ENCODE measurements around the gene GPX3.

GPX3 gene

GRCh38 chr5:151070449-151070848, 50.1 kb downstream of the GPX3 start:
- H3K27ac Mint-ChIP-seq, result peak overlapping the region; percentile 69
- no peak overlapping the region for H3K4me3 Mint-ChIP-seq
- DNase-seq (ENCODE audit: low spot score in 2 of 2) (no peak), ATAC-seq (no peak)
- peaks cover 97% of the 10 kb centered on the region for H3K36me3 Mint-ChIP-seq
- H3K9me3 Mint-ChIP-seq, result no peaks in the 10 kb centered on the region
- peaks cover 95% of the 10 kb centered on the region for H3K4me1 Mint-ChIP-seq

GRCh38 chr5:151071021-151071420, 50.6 kb downstream of the GPX3 start:
- ATAC-seq (no peak), DNase-seq (ENCODE audit: low spot score in 2 of 2) (no peak)
- Mint-ChIP-seq H3K4me3 (no peak overlapping the region), H3K36me3 (peaks cover 97% of the 10 kb centered on the region), H3K9me3 (no peaks in the 10 kb centered on the region), H3K4me1 (peaks cover 95% of the 10 kb centered on the region), H3K27ac (peak overlapping the region; percentile 78)

- ATAC-seq, result no peak
- Mint-ChIP-seq H3K36me3 (peaks cover 97% of the 10 kb centered on the region), H3K4me1 (peaks cover 95% of the 10 kb centered on the region), H3K9me3 (no peaks in the 10 kb centered on the region), H3K4me3 (peak overlapping the region; percentile 19), H3K27ac (peak overlapping the region; percentile 78)
- DNase-seq (ENCODE audit: low spot score in 2 of 2), result no peak
Observed at GRCh38 chr5:151071848-151072629, 51.6 kb downstream of the GPX3 start.

- Mint-ChIP-seq H3K9me3 (no peaks in the 10 kb centered on the region), H3K36me3 (peaks cover 97% of the 10 kb centered on the region), H3K4me3 (peak overlapping the region; percentile 19), H3K27ac (peak overlapping the region; percentile 78), H3K4me1 (peaks cover 95% of the 10 kb centered on the region)
- DNase-seq (ENCODE audit: low spot score in 2 of 2), result no peak
- ATAC-seq, result no peak
Observed at GRCh38 chr5:151072630-151073025, 52.2 kb downstream of the GPX3 start.

DNA sequence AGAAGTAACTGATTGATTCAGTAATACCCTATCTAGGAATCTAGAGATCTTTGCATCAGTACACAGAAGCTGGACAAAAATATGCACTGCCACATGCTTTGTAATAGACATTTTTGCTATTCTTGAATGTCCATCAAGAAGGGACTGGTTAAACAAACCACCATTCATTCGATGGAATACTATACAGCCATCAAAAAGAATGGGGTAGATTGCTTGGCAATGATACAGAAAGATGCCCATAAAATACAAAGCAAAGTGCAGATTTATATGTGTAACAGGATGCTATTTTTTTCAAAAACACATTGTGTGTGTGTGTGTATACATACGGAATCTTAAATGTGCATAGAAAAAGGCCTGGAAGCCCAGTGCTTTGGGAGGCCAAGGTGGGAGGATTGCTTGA, 52.9 kb downstream of the GPX3 start:
- Mint-ChIP-seq H3K4me3 (peak overlapping the region; percentile 19), H3K4me1 (peaks cover 95% of the 10 kb centered on the region), H3K27ac (no peak overlapping the region), H3K9me3 (no peaks in the 10 kb centered on the region), H3K36me3 (peaks cover 97% of the 10 kb centered on the region)
- DNase-seq (ENCODE audit: low spot score in 2 of 2) (no peak), ATAC-seq (no peak)

DNA sequence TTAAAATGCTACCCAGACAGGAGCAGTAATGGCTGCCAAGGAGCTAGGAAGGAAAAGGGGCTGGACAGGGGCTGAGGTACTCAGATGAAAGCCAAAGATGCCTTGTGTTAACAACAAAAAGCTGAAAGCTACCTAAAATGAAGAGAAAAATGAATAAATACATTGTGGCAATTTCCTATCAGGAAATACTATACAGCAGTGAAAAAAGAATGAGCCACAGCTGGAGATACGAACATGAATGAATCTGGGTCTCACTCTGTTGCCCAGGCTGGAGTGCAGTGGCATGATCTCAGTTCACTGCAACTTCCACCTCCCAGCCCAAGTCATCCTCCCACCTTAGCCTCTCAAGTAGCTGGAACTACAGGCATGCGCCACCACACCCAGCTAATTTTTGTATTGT, 54.2 kb downstream of the GPX3 start:
- no peak overlapping the region for H3K4me3 Mint-ChIP-seq
- DNase-seq (ENCODE audit: low spot score in 2 of 2), result no peak
- H3K9me3 Mint-ChIP-seq, result no peaks in the 10 kb centered on the region
- H3K36me3 Mint-ChIP-seq, result peaks cover 100% of the 10 kb centered on the region
- no peak for ATAC-seq
- H3K27ac Mint-ChIP-seq, result no peak overlapping the region
- peaks cover 94% of the 10 kb centered on the region for H3K4me1 Mint-ChIP-seq

DNA sequence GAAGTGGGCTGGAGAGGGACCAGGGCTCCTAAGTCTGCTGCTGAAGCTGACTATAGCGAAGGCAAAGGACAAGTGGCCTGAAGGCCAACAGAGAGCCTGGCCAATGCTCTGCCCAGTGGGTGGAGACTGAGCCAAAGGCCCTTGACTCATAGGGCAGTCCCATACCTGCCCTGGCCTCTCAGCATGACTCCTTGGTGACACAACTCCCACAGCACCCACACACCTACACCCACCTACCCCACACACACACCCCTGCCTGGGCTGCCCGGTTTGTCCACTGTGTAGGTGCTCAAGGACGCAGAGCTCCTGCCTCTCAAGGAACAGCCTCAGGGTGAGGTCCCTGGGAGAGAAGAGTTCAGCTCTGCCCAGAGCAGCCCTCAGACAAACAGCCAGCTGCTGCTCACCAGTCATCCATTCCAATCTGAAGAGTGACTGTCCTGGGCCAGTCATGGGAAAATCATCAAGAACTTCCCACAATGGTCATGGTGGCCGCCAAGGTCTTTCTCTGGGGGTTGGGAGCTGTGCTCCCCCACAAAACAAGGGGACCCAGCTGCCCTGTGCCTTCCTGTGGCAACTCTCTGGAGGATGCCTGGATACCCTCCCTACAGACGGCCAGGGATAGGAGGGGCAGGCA, 55.4 kb downstream of the GPX3 start:
- Mint-ChIP-seq H3K36me3 (peaks cover 97% of the 10 kb centered on the region), H3K27ac (peak overlapping the region; percentile 89), H3K4me3 (peak overlapping the region; percentile 77), H3K4me1 (peaks cover 89% of the 10 kb centered on the region), H3K9me3 (no peaks in the 10 kb centered on the region)
- ATAC-seq, result peak; percentile 39
- no peak for DNase-seq (ENCODE audit: low spot score in 2 of 2)

GRCh38 chr5:151076616-151077015, 56.2 kb downstream of the GPX3 start:
- ATAC-seq, result no peak
- H3K36me3 Mint-ChIP-seq, result peaks cover 96% of the 10 kb centered on the region
- H3K27ac Mint-ChIP-seq, result peak overlapping the region; percentile 89
- no peaks in the 10 kb centered on the region for H3K9me3 Mint-ChIP-seq
- DNase-seq (ENCODE audit: low spot score in 2 of 2), result no peak
- H3K4me1 Mint-ChIP-seq, result peaks cover 82% of the 10 kb centered on the region
- H3K4me3 Mint-ChIP-seq, result peak overlapping the region; percentile 77

DNA sequence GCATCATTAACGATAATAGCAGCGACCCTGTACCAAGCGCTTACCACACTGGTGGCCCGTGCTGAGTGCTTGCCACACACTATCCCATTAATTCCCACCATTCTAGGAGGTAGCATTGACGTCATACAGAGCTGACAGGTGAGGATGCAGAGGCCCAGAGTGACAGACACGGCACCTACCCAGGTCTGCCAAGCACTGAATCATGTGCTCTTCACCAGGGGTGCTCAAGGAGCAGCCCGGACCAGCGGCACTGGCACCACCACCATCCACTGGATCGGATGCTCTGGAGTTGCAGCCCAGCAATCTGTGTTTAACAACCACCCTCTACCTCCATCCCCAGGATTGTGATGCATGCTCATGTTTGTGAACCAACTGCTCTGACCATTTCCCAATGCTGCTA, 57.0 kb downstream of the GPX3 start:
- Mint-ChIP-seq H3K36me3 (peaks cover 95% of the 10 kb centered on the region), H3K9me3 (no peaks in the 10 kb centered on the region), H3K4me1 (peaks cover 78% of the 10 kb centered on the region), H3K27ac (peak overlapping the region; percentile 90), H3K4me3 (peak overlapping the region; percentile 77)
- DNase-seq (ENCODE audit: low spot score in 2 of 2) (no peak), ATAC-seq (no peak)

- DNase-seq (ENCODE audit: low spot score in 2 of 2), result no peak
- peaks cover 95% of the 10 kb centered on the region for H3K36me3 Mint-ChIP-seq
- H3K4me3 Mint-ChIP-seq, result peak overlapping the region; percentile 77
- H3K27ac Mint-ChIP-seq, result peak overlapping the region; percentile 90
- no peak for ATAC-seq
- peaks cover 78% of the 10 kb centered on the region for H3K4me1 Mint-ChIP-seq
- no peaks in the 10 kb centered on the region for H3K9me3 Mint-ChIP-seq
Observed at GRCh38 chr5:151077967-151078366, 57.6 kb downstream of the GPX3 start.

Data from stimulated activated effector memory CD8-positive, alpha-beta T cell treated with anti-CD3 and anti-CD28 coated beads, Interleukin-12 subunit alpha, Interleukin-12 subunit beta, amount 100 ng/mL, for 72 hours (primary cell).